HG03442 (cell line): Measurements from ENCODE around the gene NHLRC1.

Source experiments
- ATAC-seq: cut with Tn5 transposase; IDR thresholded peaks from one replicate; pipeline ENCODE4 v1.9.1; 2021; ENCODE audit warnings: mild to moderate bottlenecking, moderate library complexity; ENCODE audit not compliant: unreplicated experiment

NHLRC1 gene

DNA sequence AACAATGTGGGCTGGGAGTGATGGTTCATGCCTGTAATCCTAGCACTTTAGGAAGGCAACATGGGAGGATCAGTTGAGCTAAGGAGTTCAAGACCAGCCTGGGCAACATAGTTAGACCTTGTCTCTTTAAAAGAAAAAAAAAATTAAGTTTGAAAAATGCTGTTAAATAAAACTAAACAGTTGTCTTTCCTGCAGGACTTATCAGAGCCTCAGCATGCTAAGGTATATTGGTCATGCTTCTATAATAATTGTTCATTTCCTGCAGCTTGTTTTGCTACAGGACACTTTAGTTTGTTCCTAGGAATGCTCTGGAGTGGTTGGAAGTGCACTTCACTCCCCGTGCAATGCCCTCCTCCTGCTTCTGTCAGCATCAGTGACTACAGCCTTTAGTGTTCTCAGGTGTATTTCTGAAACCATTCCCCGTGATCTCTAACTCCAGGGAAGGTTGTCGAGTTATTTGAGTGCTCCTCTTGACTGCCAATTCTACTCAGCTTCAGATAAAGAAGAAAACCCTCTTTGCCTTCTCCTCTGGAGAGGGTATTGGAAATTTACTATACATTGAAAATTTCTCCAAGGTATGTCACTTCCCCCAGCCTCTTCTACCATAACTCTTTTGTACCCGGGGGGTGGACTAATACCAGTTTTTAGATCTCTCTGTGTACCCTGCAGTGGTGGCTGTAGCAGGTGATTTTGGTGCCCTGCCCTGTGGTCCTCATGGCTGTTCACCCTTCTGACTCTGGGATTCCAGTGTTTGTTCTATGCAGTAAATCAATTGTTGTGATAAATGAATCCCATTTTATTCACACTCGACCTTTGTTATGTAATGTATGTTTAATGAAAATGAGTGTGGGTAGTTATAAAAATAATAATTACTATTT lies 33.8 kb downstream of the NHLRC1 start:
- no peak for ATAC-seq

DNA sequence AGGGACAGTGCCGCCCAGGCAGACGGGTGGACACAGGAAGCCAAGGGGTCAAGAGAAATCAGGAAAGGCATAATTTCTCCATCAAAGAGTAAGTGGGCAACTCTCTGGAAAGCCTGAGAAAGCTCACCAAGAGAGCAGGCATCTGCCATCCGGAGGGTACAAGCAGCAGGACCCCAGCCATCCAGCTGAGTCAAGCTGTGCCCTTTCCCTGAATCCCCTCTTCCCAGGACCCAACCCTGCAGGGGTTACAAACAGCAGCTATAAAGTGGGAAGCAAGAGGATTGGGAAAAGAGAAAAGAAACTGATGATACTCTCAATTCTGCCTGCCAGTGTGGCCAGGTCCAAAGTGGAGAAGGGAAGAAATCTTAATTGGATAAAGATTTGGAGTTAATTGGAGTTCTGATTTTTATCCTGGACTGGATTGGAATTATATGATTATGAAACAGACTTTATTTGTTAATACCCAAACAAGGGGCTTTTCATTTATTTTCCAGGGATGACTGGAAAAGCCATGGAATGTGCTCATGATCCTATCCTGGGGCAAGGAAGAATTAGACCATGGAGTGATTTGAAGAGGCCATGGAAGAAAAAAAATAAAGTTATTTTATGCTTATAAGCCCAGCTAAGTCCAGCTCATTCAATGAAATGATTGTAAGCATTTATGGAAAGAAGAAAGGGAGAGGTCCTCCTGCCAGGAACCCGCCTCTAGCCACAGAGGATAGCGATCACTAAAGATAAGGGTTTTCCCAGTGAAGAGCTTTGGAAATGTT lies 34.9 kb downstream of the NHLRC1 start:
- no peak for ATAC-seq

DNA sequence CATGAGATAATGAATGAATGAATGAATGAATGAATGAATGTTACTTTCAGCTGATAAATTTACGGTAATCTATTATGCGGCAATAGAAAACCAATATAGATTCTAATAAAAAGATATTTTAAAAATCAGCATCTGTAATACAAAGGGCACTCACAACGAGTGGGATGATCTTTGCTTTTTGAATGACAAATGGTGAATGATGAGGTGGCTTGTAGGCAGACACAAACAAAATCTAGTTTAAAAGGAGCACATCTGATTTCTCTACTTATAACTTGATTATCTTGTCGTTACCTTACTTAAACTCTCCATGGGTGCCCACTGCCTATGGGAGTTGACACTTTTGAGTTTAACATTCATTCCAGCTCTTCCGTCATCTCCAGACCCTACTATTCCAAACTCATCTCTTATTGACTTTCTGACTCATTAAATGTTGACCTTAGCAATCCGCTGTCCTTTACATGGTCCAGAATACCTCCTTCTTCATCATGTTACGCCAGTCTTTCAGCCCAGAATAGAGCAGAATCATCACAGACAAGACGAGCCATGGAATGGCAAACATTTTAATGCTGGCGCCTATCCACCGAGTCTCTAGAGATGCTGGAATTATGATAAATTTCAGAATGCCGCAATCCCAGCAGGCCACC lies 41.3 kb downstream of the NHLRC1 start:
- no peak for ATAC-seq

DNA sequence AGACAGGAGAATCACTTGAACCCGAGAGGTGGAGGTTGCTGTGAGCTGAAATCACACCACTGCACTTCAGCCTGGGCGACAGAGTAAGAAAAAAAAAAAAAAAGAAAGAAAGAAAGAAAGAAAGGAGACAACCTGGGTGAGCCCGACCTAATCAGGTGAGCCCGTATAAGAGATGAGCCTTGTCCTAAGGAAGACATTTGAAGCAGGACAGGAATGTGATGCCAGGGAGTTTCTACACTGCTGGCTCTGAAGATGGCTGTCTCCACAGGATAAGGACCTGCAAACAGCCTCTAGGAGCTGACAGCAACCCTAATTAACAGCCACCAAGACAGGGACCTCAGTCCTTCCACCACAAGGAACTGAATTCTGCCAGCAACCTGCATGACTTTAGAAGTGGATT lies 41.9 kb downstream of the NHLRC1 start:
- ATAC-seq, result no peak

DNA sequence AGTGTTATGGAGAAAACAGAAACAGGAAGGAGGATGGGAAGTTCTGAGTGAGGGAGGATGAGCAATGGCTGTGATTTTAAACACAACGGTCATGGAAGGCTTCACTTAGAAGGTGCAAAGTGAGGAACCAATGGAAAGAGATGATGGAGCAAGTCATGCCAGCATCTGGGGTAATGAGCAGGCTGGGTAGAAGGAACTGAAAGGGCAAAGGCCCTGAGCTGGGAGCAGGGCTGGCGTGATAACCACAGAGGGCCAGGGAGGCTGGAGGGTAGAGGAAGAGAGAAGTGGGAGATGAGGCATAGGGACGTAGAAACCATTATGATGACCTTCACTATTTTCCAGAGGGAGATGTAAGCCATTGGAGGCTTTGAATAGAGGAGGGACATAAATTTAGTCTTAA lies 43.6 kb downstream of the NHLRC1 start:
- ATAC-seq, result no peak

DNA sequence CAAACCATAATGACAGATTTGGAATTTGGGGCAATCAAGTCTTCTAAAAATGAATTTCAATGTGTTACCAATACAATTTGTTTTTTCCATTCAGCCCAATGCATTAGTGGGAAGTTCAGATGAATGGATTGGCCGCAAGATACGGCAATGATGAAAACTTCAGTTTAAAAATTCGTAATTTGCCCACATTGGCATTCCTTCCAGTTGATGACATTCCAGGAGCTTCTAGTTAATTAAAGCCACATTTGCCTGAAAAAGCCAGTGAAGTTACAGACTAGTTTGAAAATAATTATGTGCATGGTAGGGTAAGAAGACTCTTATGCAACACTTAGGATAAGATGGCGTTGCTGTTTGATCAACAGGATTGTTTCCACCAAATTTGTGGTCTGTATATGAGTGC lies 46.2 kb downstream of the NHLRC1 start:
- no peak for ATAC-seq

DNA sequence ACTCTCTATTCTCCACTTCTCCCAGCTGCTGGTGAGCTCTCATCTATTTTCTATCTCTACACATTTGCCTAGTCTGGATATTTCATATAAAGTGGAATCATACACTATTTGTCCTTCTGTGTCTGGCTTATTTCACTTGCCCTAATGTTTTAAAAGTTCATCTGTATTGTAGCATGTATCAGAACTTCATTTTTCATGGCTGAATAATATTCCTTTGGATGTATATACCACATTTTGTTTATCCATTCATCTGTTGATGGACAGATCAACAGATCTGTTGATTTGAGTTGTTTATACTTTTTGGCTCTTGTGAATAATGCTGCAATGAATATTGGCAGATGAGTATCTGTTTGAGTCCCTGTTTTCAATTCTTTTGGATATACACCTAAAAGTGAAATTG lies 49.6 kb downstream of the NHLRC1 start:
- ATAC-seq, result no peak

DNA sequence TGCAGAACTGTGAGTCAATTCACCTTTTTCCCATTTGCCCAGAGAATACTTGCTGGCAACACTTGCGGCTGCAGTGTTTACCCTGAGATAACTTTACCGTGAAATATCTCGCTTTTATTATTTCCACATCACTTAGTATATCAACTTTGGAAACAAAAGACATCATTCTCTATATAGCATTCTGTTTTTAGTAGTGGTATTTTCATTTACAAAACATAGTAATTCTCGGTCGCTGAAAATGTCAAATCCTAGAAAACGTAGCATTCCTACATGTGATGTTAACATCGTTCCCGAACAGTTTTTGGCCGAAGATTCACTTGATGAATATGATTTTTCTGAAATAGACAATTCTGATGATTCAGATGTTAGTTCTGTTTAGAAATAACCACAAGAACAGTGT lies 52.0 kb downstream of the NHLRC1 start:
- no peak for ATAC-seq
